GM13977 (cell line): ENCODE results near the gene TMOD2.

ENCODE experiments used
- DNase-seq: peaks from one replicate; pipeline ENCODE4 v3.0.0; 2012; ENCODE audit warnings: low spot score
- in situ Hi-C: fragments of 300-500 bp; cut with MboI; formaldehyde crosslinking; loops from one replicate; pipeline ENCODE4 v1.12.0; 2022; ENCODE audit warnings: low sequenced_read_pairs, low pct_unique_long_range_greater_than_20kb, mixed read lengths, inconsistent platforms; ENCODE audit not compliant: unreplicated experiment
- TF ChIP-seq, protein P1 (sequence below): IDR thresholded peaks from 2 replicates; pipeline ENCODE4 v1.5.1; 2012; ENCODE audit warnings: mild to moderate bottlenecking, control low read depth; ENCODE audit not compliant: insufficient read depth; ENCODE audit errors: extremely low read depth, missing control alignments

The TMOD2 gene

DNA sequence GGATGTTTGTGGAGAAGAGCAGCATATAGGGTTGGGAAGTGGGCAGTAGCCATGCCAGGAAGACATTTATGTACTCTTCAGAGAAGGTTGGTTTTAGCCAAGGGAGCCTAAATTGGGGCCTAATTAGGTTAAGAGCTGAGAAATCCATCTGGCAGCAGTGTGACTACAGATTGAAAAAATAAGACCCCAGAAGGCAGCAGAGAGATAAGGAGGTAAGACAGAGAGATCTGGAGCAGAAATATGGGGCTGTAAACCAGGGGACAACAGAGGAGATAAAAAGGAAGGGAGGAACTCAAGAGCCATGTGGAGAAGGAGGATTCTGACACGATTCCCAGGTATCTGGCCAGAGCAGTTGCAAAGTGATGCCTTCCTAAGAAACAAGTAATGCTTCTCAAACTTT, 37.2 kb upstream of the TMOD2 start:
- in situ Hi-C loops = no loop called here
- no peak for DNase-seq
- TF ChIP-seq, protein P1, sequence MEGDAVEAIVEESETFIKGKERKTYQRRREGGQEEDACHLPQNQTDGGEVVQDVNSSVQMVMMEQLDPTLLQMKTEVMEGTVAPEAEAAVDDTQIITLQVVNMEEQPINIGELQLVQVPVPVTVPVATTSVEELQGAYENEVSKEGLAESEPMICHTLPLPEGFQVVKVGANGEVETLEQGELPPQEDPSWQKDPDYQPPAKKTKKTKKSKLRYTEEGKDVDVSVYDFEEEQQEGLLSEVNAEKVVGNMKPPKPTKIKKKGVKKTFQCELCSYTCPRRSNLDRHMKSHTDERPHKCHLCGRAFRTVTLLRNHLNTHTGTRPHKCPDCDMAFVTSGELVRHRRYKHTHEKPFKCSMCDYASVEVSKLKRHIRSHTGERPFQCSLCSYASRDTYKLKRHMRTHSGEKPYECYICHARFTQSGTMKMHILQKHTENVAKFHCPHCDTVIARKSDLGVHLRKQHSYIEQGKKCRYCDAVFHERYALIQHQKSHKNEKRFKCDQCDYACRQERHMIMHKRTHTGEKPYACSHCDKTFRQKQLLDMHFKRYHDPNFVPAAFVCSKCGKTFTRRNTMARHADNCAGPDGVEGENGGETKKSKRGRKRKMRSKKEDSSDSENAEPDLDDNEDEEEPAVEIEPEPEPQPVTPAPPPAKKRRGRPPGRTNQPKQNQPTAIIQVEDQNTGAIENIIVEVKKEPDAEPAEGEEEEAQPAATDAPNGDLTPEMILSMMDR = no peak

DNA sequence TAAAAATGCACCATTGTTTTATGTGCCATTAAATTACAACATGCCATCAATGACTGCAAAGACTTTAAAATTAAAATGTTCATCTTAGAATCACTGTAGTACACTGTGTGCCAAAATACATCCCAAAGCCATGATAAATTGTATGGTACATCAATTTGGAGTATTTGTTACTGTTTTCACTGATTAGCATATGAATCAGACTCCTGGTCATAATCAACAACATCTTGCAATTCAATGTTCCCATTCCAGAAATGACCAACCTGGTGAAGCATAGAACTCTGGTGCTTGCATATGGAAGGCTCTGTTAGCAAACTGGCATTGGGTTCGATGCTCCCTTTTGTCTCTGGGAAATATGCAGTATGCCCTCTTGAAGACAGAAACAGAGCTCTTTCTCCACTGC, 36.5 kb upstream of the TMOD2 start:
- TF ChIP-seq, protein P1 = no peak
- no peak for DNase-seq
- in situ Hi-C loops = no loop called here

DNA sequence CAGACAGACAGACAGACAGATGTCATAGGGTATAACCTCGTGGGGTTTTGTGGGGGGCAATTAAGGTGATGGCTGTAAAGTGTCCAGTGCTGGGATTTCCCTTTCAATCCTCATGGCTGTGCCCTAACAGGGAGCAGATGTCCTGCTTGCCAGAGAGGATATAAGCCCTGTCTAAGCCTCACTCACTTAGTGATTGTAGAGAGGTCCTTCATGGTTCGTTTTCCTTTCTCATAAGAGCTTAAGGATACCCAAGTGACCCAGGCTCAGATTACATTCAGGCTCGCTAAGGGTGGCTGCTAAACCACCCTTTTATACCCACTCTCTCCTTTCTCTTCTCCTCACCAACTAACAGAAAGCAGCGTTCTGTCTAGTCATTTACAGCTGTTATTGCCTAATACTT, 33.2 kb upstream of the TMOD2 start:
- TF ChIP-seq, protein P1 = no peak
- DNase-seq = no peak
- in situ Hi-C loops = no loop called here

DNA sequence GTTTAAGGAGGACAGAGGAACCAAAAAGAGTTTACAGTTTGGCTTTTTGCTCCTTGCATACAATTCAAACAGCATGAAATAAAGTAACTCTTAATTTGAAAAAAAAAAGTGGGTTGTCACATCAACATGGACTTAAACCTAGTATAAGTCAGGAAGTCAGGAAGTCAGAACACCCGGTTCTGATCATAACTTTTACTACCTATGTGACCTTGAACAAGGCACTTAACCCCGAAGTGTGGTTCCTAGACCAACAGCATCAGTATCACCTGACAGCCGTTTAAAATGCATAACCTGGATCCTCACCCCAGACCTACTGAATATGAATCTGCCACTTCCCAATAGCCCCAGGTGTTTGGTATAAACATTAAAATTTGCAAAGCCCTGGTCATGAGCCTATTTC, 32.7 kb upstream of the TMOD2 start:
- in situ Hi-C loops = no loop called here
- TF ChIP-seq, protein P1 = no peak
- no peak for DNase-seq

DNA sequence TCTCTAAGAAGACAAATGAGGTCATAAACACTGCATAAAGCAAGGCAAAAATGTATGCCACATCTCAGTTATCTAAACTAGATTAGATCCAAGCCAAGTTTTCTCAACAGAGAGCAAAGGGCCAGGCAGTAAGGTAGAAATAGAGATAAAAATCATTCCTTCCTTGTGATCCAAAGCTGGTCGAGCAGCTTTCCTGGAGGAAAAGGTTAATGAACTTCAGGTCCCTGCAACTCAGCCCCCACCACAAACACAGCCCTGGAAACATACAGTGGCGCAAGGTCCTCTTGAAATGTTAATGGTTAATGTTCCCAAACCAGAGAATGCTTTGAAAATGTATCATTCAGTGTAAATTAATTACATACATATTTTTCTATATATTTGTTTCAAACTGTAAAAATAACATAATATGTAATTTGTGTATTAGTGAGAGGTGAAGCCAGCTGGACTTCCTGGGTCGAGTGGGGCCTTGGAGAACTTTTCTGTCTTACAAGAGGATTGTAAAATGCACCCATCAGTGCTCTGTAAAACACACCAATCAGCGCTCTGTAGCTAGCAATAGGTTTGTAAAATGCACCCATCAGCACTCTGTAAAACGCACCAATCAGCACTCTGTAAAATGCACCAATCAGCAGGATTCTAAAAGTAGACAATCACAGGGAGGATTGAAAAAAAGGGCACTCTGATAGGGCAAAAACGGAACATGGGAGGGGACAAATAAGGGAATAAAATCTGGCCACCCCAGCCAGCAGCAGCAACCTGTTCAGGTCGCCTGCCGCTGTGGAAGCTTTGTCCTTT, 31.0 kb upstream of the TMOD2 start:
- TF ChIP-seq, protein P1 = no peak
- in situ Hi-C loops = no loop called here
- DNase-seq = no peak

DNA sequence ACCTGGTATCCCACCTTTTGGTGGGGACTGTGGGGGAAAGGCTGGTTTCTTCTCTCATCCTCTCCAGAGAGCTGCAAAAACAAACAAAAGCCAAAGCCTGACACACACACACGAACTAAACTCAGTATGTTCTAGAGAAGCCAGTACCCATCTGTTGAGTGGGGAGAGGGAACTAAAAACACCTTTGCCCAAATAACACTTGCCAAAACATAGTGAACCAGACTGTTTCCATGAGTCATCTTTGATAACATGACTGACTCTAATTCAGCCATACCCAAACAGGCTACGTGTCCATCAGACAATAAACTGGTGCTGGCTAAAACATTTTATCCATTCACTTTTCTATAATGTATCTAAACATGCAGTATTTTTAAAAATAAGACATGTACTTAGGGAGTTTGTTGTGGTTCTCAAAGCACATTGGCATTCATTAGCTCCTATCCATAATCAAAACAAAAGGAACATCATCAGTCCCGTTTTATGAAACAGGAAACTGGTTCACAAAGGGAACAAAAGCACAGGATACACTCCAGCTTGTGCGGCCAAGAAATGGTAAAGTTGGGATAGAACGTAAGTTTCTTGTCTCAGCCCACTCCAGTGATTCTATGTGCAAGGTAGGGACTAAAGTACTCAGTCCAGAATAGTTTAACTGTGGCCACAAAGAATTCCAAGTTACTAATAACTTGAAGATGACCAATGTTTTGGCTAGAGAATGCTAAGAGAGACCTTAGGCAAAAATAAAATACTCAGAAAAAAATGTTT, 30.0 kb upstream of the TMOD2 start:
- no peak for DNase-seq

More for the DNA sequence above, 30.0 kb upstream of the TMOD2 start:
- in situ Hi-C loops = no loop called here
- TF ChIP-seq, protein P1 = no peak
